Activated T-helper 2 cell treated with anti-CD3 and anti-CD28 coated beads, Interferon-gamma antibody, Interleukin-2, Interleukin-4, amounts not matched to agents 10 μg/mL and 5 μg/mL and 100 μg/mL, durations not matched to agents 14 hours and 24 hours and 36 hours (primary cell): ENCODE data around the gene CTNNA1. TPM values are rescaled to one million over a fixed set of nuclear protein-coding genes. Genes with fewer than 3 reads are reported as not detected.

ENCODE experiments used
- DNase-seq: peaks from one replicate; pipeline ENCODE4 v3.0.0; 2021; ENCODE audit warnings: low spot score
- H3K27ac Mint-ChIP-seq: one replicate; pipeline ENCODE4 v1.8.0; 2021; ENCODE audit warnings: mixed read lengths
- H3K27me3 Mint-ChIP-seq: one replicate; pipeline ENCODE4 v1.8.0; 2021; ENCODE audit warnings: low read depth, mixed read lengths
- H3K36me3 Mint-ChIP-seq: one replicate; pipeline ENCODE4 v1.8.0; 2021; ENCODE audit warnings: low read depth, mixed read lengths
- H3K4me1 Mint-ChIP-seq: one replicate; pipeline ENCODE4 v1.8.0; 2021; ENCODE audit warnings: low read depth, mixed read lengths
- H3K4me3 Mint-ChIP-seq: one replicate; pipeline ENCODE4 v1.8.0; 2021; ENCODE audit warnings: low read depth, mild to moderate bottlenecking, moderate library complexity, mixed read lengths
- H3K9me3 Mint-ChIP-seq: one replicate; pipeline ENCODE4 v1.8.0; 2021; ENCODE audit warnings: mixed read lengths
- intact Hi-C: fragments of 100-400 bp; cut with micrococcal nuclease; formaldehyde crosslinking; loops from one replicate; pipeline ENCODE4 v1.15.1; 2023
- total RNA-seq: library from RNA; stranded (reverse); gene quantifications from 2 replicates; pipeline ENCODE4 v1.2.3, GENCODE V29; 2022

The CTNNA1 gene
- total RNA-seq, 1 donor from 2014 or later: 298 TPM

DNA sequence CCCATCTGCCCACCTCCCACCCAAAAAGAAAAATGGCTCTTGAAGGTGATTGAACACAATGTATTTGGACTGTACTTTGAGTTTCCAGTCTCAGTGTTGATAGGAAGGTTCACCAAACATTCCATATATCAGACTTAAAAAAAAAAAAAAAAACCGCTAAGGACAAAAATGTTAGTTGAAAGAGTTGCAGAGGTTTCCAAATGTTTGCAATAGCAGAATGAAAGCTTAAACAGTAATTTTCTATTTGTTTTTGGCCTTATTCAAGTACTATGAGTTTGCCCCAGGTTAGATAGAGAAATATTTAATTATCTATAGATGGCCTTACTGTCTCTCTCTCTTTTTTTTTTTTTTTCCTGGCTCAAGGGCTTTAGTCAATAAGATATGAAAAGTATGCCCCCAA, 115.8 kb downstream of the CTNNA1 start:
- intact Hi-C loops: no loop called here
- Mint-ChIP-seq H3K27me3 (peaks cover 15% of the 10 kb centered on the region), H3K9me3 (peaks cover under 1% of the 10 kb centered on the region), H3K36me3 (peaks cover 6% of the 10 kb centered on the region), H3K4me1 (peaks cover 19% of the 10 kb centered on the region), H3K4me3 (no peak overlapping the region), H3K27ac (no peak overlapping the region)
- no peak for DNase-seq

DNA sequence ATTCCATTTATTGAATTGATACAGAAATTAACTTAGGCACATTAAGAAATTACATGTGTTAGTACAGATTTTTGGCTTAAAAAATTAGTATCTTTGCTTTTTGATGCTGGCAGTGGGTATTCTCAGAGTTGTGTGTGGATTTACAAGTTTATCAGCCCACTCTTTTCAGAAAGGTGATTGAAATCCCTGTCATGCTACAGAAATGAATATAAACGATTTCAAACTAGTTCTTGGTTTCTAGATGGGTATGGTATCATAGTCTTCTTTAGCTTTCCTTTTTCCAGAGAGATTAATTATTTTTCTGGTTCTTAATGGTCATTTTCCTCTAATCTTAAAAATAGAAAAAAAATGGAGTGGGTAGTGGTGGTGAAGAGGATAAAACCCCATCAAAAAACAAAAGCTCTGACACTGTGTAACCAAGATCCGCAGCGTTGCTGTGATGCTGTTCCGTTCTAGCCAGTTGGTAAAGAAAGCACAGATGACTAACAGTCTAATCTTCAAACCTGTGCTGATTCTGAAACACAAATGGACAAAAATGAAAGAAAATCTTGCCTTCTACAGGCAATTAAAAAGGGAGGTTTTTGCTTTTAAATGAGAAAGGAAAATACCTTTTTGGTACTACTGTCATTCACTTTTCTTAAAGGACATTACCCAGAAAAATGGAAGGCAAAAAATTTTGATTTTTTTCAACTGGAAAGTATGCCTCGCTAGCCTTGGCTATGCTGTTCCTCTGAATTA, 116.7 kb downstream of the CTNNA1 start:
- Mint-ChIP-seq H3K36me3 (no peaks in the 10 kb centered on the region), H3K4me1 (peaks cover 19% of the 10 kb centered on the region), H3K9me3 (no peaks in the 10 kb centered on the region), H3K4me3 (no peak overlapping the region), H3K27ac (peak overlapping the region; percentile 76), H3K27me3 (peaks cover 15% of the 10 kb centered on the region)
- no peak for DNase-seq
- intact Hi-C loops: loop anchor here (2.0 kb wide), 1 partner anchor 45 kb away; no protein-coding TSS in a partner anchor

DNA sequence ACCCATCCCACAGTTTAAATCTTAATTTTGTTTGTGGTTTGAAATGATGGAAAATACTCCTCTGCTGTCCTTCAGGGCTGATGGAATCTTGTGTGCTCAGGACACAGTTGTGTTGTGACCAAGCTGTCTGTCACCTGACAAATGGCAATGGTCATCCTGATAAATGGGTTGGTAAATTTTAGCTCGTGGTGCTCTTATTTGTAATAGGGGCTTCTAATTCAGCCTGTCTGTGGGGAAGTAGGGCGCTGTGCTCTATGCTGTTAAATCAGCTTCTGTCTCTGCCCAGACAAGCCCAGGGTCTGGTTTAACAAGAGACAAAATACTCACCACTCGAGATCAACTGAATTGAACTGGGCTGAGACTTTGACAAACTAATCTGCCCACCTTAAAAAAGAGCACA, 117.4 kb downstream of the CTNNA1 start:
- Mint-ChIP-seq H3K27ac (no peak overlapping the region), H3K9me3 (no peaks in the 10 kb centered on the region), H3K4me3 (no peak overlapping the region), H3K4me1 (peaks cover 20% of the 10 kb centered on the region), H3K36me3 (no peaks in the 10 kb centered on the region), H3K27me3 (peaks cover 15% of the 10 kb centered on the region)
- DNase-seq: no peak
- intact Hi-C loops: loop anchor here (2.0 kb wide), 1 partner anchor 46 kb away; no protein-coding TSS in a partner anchor

DNA sequence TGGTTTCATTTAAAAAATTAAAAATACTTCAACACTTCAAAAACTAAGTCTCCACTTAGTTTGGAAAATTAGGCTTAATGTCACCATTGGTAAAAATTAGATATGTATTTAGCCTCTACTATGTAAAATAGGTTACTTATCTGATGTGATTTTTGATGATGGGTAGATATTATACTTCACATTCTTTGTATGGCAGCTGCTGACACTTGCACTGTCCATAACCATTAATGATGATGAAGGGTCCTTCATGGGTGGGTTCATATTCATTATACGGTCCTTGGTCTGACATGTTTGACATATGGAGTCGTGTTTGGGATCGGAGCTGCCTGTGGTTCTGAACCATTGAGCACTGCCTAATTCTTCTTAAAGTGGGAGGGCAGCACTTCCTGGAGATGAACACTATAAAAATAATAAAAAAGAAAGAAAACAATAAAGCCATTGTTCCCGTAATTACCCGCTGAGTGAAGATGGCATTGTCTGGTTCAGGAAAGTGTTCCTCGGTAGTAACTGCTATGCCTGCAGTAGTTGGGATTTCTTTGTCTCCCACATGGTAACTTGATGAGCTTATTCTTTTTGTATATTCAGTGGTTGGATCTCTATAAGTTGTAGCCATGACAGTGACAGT, 119.7 kb downstream of the CTNNA1 start:
- DNase-seq: no peak
- Mint-ChIP-seq H3K4me1 (peaks cover 21% of the 10 kb centered on the region), H3K9me3 (no peaks in the 10 kb centered on the region), H3K27ac (no peak overlapping the region), H3K36me3 (no peaks in the 10 kb centered on the region), H3K4me3 (no peak overlapping the region), H3K27me3 (peaks cover 16% of the 10 kb centered on the region)
- intact Hi-C loops: no loop called here

DNA sequence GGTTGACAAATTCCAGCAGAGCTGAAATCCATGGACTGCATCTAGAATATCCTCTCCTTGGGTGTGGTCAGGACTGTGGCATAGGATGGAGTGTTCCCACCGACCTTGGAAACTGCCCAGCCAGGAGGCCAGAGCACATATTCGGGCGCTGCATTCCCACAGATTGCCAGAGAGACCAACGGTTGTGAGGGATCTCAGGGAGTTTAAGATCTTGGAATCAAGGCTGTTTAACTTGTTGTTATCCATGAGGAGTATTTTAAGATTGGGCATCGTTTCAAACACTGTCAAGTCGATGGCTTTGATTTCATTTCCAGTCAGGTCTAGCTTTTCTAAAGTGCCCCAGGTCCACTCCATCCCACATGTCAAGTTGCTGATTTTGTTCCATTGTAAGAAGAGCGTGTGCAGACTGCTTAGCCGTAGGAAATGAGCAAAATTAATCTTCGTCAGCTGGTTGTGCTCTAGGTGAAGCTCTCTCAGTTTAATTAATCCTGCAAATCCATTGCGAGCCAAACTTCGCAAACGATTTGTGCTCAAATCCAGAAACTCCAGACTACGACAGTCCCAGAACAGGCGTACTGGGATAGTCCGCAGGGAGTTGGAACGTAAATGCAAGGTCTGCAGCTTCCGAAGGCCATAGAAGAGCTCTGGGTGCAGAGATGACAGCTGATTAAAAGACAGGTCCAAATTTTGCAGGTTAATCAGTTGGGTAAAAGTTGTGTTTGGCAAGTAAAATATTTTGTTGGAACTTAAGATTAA, 120.4 kb downstream of the CTNNA1 start:
- Mint-ChIP-seq H3K4me1 (peaks cover 22% of the 10 kb centered on the region), H3K4me3 (no peak overlapping the region), H3K9me3 (no peaks in the 10 kb centered on the region), H3K36me3 (no peaks in the 10 kb centered on the region), H3K27me3 (peaks cover 16% of the 10 kb centered on the region), H3K27ac (no peak overlapping the region)
- intact Hi-C loops: no loop called here
- DNase-seq: no peak

DNA sequence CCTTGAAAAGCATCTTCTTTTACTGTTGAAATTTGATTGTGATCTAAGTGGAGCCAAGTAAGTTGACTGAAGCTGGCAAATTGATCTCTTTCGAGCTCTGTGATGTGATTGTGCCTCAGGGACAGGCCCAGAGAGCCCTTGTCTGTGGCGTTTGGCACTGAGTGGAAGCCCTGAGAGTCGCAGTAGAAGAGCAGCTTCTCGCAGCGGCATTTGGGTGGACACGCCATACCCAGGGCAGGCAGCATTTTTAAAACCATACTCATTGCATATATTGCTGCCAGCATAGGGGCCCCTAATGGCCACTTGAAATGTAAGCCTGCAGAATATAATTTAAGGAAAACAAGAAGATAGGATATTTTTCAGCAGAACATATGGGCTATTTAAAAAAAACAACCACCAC, 121.0 kb downstream of the CTNNA1 start:
- H3K4me3 Mint-ChIP-seq: no peak overlapping the region
- DNase-seq: no peak
- H3K36me3 Mint-ChIP-seq: no peaks in the 10 kb centered on the region
- H3K4me1 Mint-ChIP-seq: peaks cover 22% of the 10 kb centered on the region
- peaks cover 16% of the 10 kb centered on the region for H3K27me3 Mint-ChIP-seq
- no peaks in the 10 kb centered on the region for H3K9me3 Mint-ChIP-seq
- intact Hi-C loops: no loop called here
- H3K27ac Mint-ChIP-seq: no peak overlapping the region

DNA sequence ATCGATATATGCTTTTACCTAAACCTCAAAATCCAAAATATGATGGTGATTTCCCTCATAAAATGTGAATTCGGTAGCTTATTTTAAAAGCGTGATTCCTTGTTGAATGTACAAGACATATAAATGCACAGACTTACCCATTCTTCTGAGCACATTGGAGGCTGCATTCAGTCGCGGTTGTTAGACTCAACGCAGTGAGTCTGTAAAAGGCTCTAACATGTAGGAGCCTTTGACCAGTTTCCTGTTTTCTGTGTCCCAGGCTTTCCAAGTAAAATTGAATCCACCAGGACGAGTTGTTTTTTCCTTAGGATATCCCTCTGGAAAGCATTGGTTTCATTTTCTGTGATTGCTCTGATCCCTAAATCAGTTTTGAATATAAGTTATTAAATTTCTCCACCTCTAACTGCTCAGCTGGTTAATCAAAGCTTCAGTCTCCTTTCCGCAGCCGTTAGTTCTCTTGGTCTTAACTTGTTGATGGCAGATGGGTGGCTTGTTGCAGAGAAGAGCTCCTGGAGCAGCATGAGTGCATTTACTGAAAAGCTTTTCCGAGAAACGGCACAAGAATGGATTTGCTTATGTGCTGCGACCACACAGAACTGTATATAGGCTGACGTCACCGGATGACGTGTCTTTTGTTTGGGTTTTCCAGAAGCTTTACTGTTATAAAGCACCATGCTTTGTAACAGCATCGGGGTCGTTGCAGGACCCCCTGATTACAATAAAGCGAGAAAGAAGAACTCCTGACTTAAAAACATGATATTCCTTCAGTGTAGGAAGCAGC, 121.7 kb downstream of the CTNNA1 start, which contains the start of gene LRRTM2:
Gene LRRTM2 (minus strand): TSS at position 565 of the 781 bp plus-strand sequence. CDS start 424 bp downstream, at position 141.
- Mint-ChIP-seq H3K9me3 (no peaks in the 10 kb centered on the region), H3K4me1 (peaks cover 17% of the 10 kb centered on the region), H3K4me3 (no peak within 1 kb of the TSS), H3K36me3 (no peaks in the 10 kb centered on the region), H3K27ac (no peak within 1 kb of the TSS), H3K27me3 (peaks cover 16% of the 10 kb centered on the region)
- intact Hi-C loops: no loop called here
- no peak for DNase-seq

DNA sequence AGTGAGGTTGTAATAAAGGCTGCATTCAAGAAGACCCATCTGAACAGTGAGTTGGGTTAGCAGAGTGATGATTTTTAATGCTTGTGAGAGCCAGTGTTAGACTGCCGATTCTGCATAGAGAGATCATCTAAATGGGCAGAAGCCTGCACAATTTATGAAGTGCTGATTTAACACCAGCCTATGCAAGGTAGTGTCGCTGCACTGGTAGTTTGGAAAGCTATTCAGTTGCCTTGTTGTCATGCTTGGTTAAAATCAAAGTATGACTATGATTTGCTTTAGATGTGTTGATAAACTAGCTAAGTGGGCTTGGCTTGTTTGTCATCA, 122.3 kb downstream of the CTNNA1 start:
- H3K36me3 Mint-ChIP-seq: no peaks in the 10 kb centered on the region

DNA sequence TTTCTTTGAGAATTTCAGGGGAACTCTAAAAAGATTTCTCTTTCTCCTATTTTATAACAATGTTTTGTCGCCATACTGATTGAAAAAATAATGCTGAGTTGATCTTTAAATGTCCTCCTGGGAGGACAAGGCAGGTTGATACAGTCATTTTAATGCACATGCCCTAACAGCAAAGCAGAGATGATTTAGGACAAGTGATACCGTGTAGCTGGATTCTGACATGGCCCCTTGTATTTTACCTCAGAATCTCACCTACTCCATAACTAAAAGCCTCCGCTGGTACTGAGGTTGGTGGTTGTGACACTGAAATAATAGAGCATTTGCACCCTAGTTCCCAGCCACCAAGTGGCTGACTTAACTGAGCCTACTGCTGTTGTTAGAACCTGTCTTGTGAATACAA, 122.7 kb downstream of the CTNNA1 start:
- no peak overlapping the region for H3K4me3 Mint-ChIP-seq
- no peak overlapping the region for H3K27ac Mint-ChIP-seq
- intact Hi-C loops: no loop called here
- peaks cover 11% of the 10 kb centered on the region for H3K27me3 Mint-ChIP-seq
- no peaks in the 10 kb centered on the region for H3K36me3 Mint-ChIP-seq
- no peak for DNase-seq
- H3K9me3 Mint-ChIP-seq: no peaks in the 10 kb centered on the region
- H3K4me1 Mint-ChIP-seq: peaks cover 11% of the 10 kb centered on the region

More for the DNA sequence above, 122.3 kb downstream of the CTNNA1 start:
- DNase-seq: no peak
- H3K4me3 Mint-ChIP-seq: no peak overlapping the region
- no peaks in the 10 kb centered on the region for H3K9me3 Mint-ChIP-seq
- intact Hi-C loops: no loop called here
- no peak overlapping the region for H3K27ac Mint-ChIP-seq
- peaks cover 14% of the 10 kb centered on the region for H3K4me1 Mint-ChIP-seq
- peaks cover 15% of the 10 kb centered on the region for H3K27me3 Mint-ChIP-seq

DNA sequence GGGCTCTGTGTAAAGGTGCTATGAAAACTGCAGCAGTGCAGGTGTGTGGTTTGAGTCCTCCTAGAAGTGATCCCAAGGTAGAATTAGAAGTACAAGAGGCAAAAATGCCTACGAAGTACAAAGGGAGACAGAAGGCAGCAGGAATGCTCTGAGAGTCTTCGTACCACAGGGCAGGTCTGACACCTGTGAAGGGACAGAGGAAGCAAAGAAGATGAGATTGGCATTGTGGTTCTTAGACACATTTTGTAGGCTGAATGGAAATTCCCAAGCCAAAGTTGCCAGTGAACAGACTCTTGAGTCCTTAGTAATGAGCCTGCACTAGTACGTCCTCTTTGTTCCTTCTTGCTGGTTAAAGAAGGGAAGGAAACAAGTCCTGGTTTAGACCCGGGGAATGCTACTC, 123.6 kb downstream of the CTNNA1 start:
- intact Hi-C loops: no loop called here

DNA sequence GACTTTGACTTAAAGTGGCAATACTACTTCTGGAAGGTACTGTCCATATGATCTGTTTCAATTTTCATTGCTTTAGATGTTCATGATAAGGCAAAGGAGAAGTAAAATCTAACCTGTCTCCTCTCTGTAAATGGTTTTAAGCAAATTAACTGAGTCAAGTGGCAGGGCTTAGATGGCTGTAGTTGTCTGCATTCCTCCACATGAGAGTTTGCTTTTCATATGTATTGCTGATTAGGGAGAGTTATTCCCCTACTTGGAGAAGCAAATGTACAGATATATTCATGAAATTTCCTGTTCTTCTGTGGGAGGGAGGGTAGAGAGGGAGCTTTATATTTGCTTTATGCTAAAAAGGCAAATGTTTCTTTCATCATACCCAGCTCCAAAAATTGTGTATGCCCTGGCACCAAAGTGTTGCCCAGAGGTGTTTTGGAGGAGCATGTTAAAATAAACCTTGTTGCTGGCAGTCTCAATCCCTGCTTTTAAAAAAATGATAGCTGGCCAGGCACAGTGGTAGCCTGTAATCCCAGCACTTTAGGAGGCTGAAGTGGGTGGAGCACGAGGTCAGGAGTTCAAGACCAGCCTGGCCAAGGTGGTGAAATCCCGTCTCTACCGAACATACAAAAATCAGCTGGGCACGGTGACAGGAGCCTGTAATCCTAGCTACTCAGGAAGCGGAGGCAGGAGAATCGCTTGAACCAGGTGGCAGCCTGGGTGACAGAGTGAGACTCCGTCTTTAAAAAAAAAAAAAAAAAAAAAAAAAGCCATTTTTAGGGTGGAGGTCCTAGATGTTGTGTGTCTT, 125.4 kb downstream of the CTNNA1 start:
- intact Hi-C loops: no loop called here
- H3K27ac Mint-ChIP-seq: no peak overlapping the region
- DNase-seq: no peak
- H3K4me1 Mint-ChIP-seq: peaks cover 6% of the 10 kb centered on the region
- no peak overlapping the region for H3K4me3 Mint-ChIP-seq
- no peaks in the 10 kb centered on the region for H3K9me3 Mint-ChIP-seq
- no peaks in the 10 kb centered on the region for H3K36me3 Mint-ChIP-seq
- peaks cover 7% of the 10 kb centered on the region for H3K27me3 Mint-ChIP-seq

More for the DNA sequence above, 123.6 kb downstream of the CTNNA1 start:
- peaks cover 9% of the 10 kb centered on the region for H3K4me1 Mint-ChIP-seq
- H3K27ac Mint-ChIP-seq: no peak overlapping the region
- no peak for DNase-seq
- no peaks in the 10 kb centered on the region for H3K9me3 Mint-ChIP-seq
- peaks cover 4% of the 10 kb centered on the region for H3K27me3 Mint-ChIP-seq
- no peak overlapping the region for H3K4me3 Mint-ChIP-seq
- H3K36me3 Mint-ChIP-seq: no peaks in the 10 kb centered on the region

DNA sequence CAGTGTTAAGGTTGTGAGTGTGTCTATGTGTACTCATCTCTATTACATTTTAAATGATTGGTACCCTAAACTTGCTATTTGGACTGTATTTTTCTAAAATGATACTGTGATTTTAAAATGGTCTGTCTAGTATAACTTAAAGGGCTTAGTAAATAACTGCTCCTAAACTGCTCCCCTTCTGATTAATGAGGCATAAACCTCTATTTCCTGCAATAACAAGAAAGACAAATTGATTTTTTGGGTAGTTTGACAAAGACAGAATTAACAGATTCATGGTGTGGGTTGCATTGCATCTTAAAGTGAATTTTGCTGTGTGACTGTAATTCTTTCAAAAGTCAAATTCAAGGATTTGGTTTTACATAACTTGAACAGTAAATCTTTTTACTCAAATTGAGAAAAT, 130.0 kb downstream of the CTNNA1 start:
- no peaks in the 10 kb centered on the region for H3K9me3 Mint-ChIP-seq
- intact Hi-C loops: no loop called here
- no peak for DNase-seq
- no peak overlapping the region for H3K27ac Mint-ChIP-seq
- peaks cover 16% of the 10 kb centered on the region for H3K36me3 Mint-ChIP-seq
- H3K4me3 Mint-ChIP-seq: no peak overlapping the region
- H3K4me1 Mint-ChIP-seq: peaks cover 4% of the 10 kb centered on the region
- H3K27me3 Mint-ChIP-seq: peaks cover 6% of the 10 kb centered on the region
